Suprapubic skin (tissue), 4 donors: ENCODE data around the gene LINGO1. TPM values are rescaled to one million over a fixed set of nuclear protein-coding genes. Genes with fewer than 3 reads are reported as not detected.

Experiments
- DNase-seq, 2 donors: peaks; one replicate each; pipeline ENCODE4 v3.0.0-alpha.2; 2019; ENCODE audit warnings: low spot score in 2 of 2
- H3K27ac ChIP-seq: fragments of 200-600 bp; sonication (generic); one replicate; pipeline ENCODE4 v1.5.1; 2019
- H3K27me3 ChIP-seq: fragments of 200-600 bp; sonication (generic); one replicate; pipeline ENCODE4 v1.5.1; 2019
- H3K36me3 ChIP-seq: fragments of 200-600 bp; sonication (generic); one replicate; pipeline ENCODE4 v1.5.1; 2019
- H3K4me1 ChIP-seq: fragments of 200-600 bp; sonication (generic); one replicate; pipeline ENCODE4 v1.5.1; 2019
- H3K4me3 ChIP-seq: fragments of 200-600 bp; sonication (generic); one replicate; pipeline ENCODE4 v1.5.1; 2019; ENCODE audit warnings: mild to moderate bottlenecking
- H3K9me3 ChIP-seq: fragments of 200-600 bp; sonication (generic); one replicate; pipeline ENCODE4 v1.5.1; 2019
- EP300 ChIP-seq: sonication (generic); formaldehyde crosslinking; IDR thresholded peaks from one replicate; pipeline ENCODE4 v1.6.1; 2017; ENCODE audit warnings: antibody characterized with exemption
- POLR2A ChIP-seq, 2 donors: fragments of 450-650 bp; IDR thresholded peaks; one replicate each; pipeline ENCODE4 v1.6.1; 2017; ENCODE audit warnings: antibody characterized with exemption in 2 of 2, mild to moderate bottlenecking in 2 of 2, moderate library complexity in 2 of 2
- POLR2AphosphoS5 ChIP-seq, 3 donors: sonication (generic); formaldehyde crosslinking; IDR thresholded peaks; one replicate each; pipeline ENCODE4 v1.6.1; 2017; ENCODE audit warnings: antibody characterized with exemption in 3 of 3
- WGBS: methylation state at CpG from one replicate; pipeline ENCODE4 v1.1.5; 2018; 5-methylcytosine and 5-hydroxymethylcytosine counted together
- total RNA-seq, 4 donors: library from RNA; depleted of rRNA; stranded (reverse); fragments of >200 nt; gene quantifications; one replicate each; pipeline ENCODE4 v1.1.0, GENCODE V29; 2016
- TF ChIP-seq, protein P1 (sequence below), 2 donors: fragments of 200-600 bp in 1 of 2; fragments of 450-650 bp in 1 of 2; sonication (generic) in 1 of 2; IDR thresholded peaks; one replicate each; pipeline ENCODE4 v1.5.1; 2016 to 2019; ENCODE audit warnings: antibody characterized with exemption in 2 of 2, mild to moderate bottlenecking in 1 of 2, moderate library complexity in 1 of 2

Gene LINGO1
- total RNA-seq, 4 donors from 2014 or later, result 2.7 to 12.5 (median 4.9) TPM

DNA sequence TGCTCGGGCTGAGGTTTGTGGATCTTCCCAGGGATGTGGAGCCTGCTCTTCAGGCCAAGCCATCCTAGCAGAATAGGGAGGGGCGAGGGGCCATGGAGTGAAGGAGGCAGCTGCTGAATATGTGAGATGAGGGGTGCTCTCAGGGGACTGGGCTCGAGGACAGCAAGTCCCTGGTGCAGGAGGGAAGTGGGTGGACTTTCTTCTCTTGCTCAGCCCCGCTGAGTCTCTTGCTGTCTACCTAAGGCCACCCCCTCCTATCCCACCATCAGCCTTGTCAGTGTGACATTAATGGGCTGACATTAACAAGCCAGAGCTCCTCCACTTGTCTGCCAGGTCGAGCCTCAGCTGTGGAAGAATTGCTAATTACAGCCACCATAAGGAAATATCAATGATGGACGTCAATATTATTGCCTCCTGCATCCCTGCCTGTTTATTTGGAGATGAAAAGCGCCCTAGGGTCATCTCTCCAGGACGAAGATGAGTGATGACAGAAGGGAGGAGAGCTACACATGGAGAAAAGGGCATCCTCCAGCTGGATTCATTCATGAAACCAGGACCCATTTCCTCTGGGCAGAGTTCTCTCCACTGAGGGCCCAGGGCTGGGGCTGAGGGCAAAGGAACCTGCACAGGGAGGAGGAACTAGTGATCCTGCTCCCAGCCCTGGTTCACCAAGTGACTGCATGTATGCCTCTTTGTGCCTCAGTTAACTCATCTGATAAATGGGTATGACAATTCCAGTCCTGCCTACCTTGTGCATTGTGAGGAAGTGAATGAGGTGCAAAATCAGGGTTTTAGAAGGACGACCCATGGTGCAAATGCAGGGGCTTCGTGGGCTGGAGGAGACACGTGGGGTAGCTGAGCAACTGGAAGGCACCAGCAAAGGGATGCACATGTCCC is 34.9 kb upstream of the LINGO1 start:
- WGBS, result 66% methylated on average over 10 of the region's 11 CpGs
- H3K27me3 ChIP-seq, result peaks cover 59% of the 10 kb centered on the region

GRCh38 chr15:77666296-77666660 is 33.6 kb upstream of the LINGO1 start:
- Histone ChIP-seq H3K36me3 (no peaks in the 10 kb centered on the region), H3K27ac (no peak overlapping the region), H3K4me3 (no peak overlapping the region), H3K4me1 (no peaks in the 10 kb centered on the region), H3K27me3 (peaks cover 46% of the 10 kb centered on the region), H3K9me3 (no peaks in the 10 kb centered on the region)
- WGBS, result 92% methylated on average over 5 of the region's 5 CpGs
- DNase-seq, result no peak
- TF ChIP-seq POLR2AphosphoS5 (IDR thresholded peaks at IDR 0.05), result no peak
- TF ChIP-seq EP300, result no peak
- TF ChIP-seq, protein P1, sequence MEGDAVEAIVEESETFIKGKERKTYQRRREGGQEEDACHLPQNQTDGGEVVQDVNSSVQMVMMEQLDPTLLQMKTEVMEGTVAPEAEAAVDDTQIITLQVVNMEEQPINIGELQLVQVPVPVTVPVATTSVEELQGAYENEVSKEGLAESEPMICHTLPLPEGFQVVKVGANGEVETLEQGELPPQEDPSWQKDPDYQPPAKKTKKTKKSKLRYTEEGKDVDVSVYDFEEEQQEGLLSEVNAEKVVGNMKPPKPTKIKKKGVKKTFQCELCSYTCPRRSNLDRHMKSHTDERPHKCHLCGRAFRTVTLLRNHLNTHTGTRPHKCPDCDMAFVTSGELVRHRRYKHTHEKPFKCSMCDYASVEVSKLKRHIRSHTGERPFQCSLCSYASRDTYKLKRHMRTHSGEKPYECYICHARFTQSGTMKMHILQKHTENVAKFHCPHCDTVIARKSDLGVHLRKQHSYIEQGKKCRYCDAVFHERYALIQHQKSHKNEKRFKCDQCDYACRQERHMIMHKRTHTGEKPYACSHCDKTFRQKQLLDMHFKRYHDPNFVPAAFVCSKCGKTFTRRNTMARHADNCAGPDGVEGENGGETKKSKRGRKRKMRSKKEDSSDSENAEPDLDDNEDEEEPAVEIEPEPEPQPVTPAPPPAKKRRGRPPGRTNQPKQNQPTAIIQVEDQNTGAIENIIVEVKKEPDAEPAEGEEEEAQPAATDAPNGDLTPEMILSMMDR (IDR thresholded peaks at IDR 0.05), result no peak
- TF ChIP-seq POLR2A (IDR thresholded peaks at IDR 0.05), result no peak

More for the DNA sequence above, 34.9 kb upstream of the LINGO1 start:
- Histone ChIP-seq H3K4me3 (no peak overlapping the region), H3K4me1 (no peaks in the 10 kb centered on the region), H3K27ac (no peak overlapping the region), H3K36me3 (no peaks in the 10 kb centered on the region), H3K9me3 (no peaks in the 10 kb centered on the region)
- TF ChIP-seq EP300, result no peak
- no peak for TF ChIP-seq POLR2AphosphoS5 (IDR thresholded peaks at IDR 0.05)
- TF ChIP-seq, protein P1 (IDR thresholded peaks at IDR 0.05), result no peak
- TF ChIP-seq POLR2A (IDR thresholded peaks at IDR 0.05), result no peak
- no peak for DNase-seq

GRCh38 chr15:77665530-77666295 is 33.0 kb upstream of the LINGO1 start:
- Histone ChIP-seq H3K36me3 (no peaks in the 10 kb centered on the region), H3K4me1 (no peaks in the 10 kb centered on the region), H3K4me3 (no peak overlapping the region), H3K27me3 (peaks cover 44% of the 10 kb centered on the region), H3K27ac (no peak overlapping the region), H3K9me3 (no peaks in the 10 kb centered on the region)
- WGBS, result 91% methylated on average over 12 of the region's 12 CpGs
- no peak for DNase-seq
- TF ChIP-seq POLR2AphosphoS5 (IDR thresholded peaks at IDR 0.05) (no peak), POLR2A (IDR thresholded peaks at IDR 0.05) (no peak), EP300 (no peak)
- TF ChIP-seq, protein P1 (IDR thresholded peaks at IDR 0.05), result no peak

- WGBS, result 89% methylated on average over 4 of the region's 5 CpGs
- TF ChIP-seq EP300 (no peak), POLR2AphosphoS5 (IDR thresholded peaks at IDR 0.05) (no peak), POLR2A (IDR thresholded peaks at IDR 0.05) (no peak)
- TF ChIP-seq, protein P1 (IDR thresholded peaks at IDR 0.05), result no peak
- DNase-seq, result no peak
- no peak overlapping the region for H3K27ac ChIP-seq
- no peaks in the 10 kb centered on the region for H3K9me3 ChIP-seq
- H3K36me3 ChIP-seq, result no peaks in the 10 kb centered on the region
- peaks cover 41% of the 10 kb centered on the region for H3K27me3 ChIP-seq
- H3K4me1 ChIP-seq, result no peaks in the 10 kb centered on the region
- no peak overlapping the region for H3K4me3 ChIP-seq
Observed at GRCh38 chr15:77664428-77664827, 31.7 kb upstream of the LINGO1 start.

GRCh38 chr15:77663256-77663655 is 30.5 kb upstream of the LINGO1 start:
- Histone ChIP-seq H3K9me3 (no peaks in the 10 kb centered on the region), H3K36me3 (no peaks in the 10 kb centered on the region), H3K27me3 (peaks cover 30% of the 10 kb centered on the region), H3K4me3 (no peak overlapping the region), H3K27ac (no peak overlapping the region), H3K4me1 (no peaks in the 10 kb centered on the region)
- 84% methylated on average over 5 of the region's 5 CpGs for WGBS
- DNase-seq, result no peak
- TF ChIP-seq POLR2A (IDR thresholded peaks at IDR 0.05) (no peak), POLR2AphosphoS5 (IDR thresholded peaks at IDR 0.05) (no peak), EP300 (no peak)
- TF ChIP-seq, protein P1 (IDR thresholded peaks at IDR 0.05), result no peak
